AG04449 (cell line): ENCODE data around the gene ENTPD2.

Experiments
- CTCF ChIA-PET: fragments of 350-600 bp; formaldehyde crosslinking; extraction: SDS; loops from one replicate; lab custom pipeline; 2021; ENCODE audit warnings: antibody characterized with exemption; lab: Yijun Ruan, JAX
- POLR2A ChIA-PET: fragments of 400-600, 350-600 bp; formaldehyde crosslinking; extraction: SDS; loops from one replicate; lab custom pipeline; 2020; ENCODE audit warnings: antibody characterized with exemption, inconsistent platforms; lab: Yijun Ruan, JAX
- DNase-seq: peaks from one replicate; pipeline ENCODE4 v3.0.0-alpha.2; 2010; ENCODE audit warnings: low read depth, low spot score
- H3K4me3 ChIP-seq: 2 replicates; pipeline ENCODE4 v1.5.1; 2011; ENCODE audit warnings: low read depth, mild to moderate bottlenecking, control low read depth, low read length
- TF ChIP-seq, protein P1 (sequence below): IDR thresholded peaks from one replicate; pipeline ENCODE4 v1.5.1; 2011; ENCODE audit warnings: mild to moderate bottlenecking, moderate library complexity, low read length, control low read depth, inconsistent platforms; ENCODE audit not compliant: insufficient read depth; ENCODE audit errors: missing control alignments

ENTPD2 gene

DNA sequence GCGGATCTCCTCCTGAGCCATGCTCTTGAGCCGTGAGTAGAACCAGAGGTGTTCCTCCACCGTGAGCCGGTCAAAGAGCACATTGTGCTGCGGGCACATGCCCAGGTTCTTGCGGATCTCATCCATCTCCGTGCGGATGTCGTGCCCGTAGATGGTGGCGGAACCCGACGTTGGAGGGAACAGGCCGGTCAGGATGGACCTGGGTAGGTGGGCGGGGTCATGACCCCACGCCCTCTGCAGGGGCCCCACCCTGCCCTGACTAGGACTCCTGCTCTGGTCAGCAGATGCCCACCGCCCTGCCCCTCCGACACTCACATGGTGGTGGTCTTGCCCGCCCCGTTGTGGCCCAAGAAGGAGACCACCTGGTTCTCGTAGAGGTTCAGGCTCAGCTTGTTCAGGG, 37.9 kb downstream of the ENTPD2 start:
- TF ChIP-seq, protein P1, sequence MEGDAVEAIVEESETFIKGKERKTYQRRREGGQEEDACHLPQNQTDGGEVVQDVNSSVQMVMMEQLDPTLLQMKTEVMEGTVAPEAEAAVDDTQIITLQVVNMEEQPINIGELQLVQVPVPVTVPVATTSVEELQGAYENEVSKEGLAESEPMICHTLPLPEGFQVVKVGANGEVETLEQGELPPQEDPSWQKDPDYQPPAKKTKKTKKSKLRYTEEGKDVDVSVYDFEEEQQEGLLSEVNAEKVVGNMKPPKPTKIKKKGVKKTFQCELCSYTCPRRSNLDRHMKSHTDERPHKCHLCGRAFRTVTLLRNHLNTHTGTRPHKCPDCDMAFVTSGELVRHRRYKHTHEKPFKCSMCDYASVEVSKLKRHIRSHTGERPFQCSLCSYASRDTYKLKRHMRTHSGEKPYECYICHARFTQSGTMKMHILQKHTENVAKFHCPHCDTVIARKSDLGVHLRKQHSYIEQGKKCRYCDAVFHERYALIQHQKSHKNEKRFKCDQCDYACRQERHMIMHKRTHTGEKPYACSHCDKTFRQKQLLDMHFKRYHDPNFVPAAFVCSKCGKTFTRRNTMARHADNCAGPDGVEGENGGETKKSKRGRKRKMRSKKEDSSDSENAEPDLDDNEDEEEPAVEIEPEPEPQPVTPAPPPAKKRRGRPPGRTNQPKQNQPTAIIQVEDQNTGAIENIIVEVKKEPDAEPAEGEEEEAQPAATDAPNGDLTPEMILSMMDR: no peak
- ChIA-PET CTCF (interaction anchor here (1.5 to 3.6 kb wide), 3 partner anchors 10 to 15 kb away, joined by 3 to 22 read pairs (median 4); partner anchors contain the start of gene ABCA2), POLR2A (no interaction called here)
- H3K4me3 ChIP-seq: no peak overlapping the region
- no peak for DNase-seq

DNA sequence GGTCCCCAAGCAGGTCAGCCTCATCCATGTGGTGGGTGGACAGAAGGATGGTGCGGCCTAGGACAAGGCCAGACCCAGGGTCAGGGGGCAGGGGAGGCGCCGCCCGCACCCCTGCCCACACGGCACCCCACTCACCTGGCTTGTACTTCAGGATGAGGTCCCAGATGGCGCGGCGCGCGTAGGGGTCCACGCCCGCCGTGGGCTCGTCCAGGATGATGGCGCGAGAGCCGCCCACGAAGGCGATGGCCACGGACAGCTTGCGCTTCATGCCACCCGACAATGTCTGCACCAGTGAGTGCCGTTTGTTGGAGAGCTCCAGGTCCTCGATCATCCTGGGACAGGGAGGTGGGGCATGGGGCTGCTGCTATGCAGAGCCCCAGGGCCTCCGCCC, 38.3 kb downstream of the ENTPD2 start:
- no peak overlapping the region for H3K4me3 ChIP-seq
- TF ChIP-seq, protein P1: no peak
- no peak for DNase-seq
- CTCF ChIA-PET: interaction anchor here (0.7 to 3.6 kb wide), 3 partner anchors 9 to 14 kb away, joined by 3 to 22 read pairs (median 4); partner anchors contain the start of gene ABCA2
- POLR2A ChIA-PET: no interaction called here

DNA sequence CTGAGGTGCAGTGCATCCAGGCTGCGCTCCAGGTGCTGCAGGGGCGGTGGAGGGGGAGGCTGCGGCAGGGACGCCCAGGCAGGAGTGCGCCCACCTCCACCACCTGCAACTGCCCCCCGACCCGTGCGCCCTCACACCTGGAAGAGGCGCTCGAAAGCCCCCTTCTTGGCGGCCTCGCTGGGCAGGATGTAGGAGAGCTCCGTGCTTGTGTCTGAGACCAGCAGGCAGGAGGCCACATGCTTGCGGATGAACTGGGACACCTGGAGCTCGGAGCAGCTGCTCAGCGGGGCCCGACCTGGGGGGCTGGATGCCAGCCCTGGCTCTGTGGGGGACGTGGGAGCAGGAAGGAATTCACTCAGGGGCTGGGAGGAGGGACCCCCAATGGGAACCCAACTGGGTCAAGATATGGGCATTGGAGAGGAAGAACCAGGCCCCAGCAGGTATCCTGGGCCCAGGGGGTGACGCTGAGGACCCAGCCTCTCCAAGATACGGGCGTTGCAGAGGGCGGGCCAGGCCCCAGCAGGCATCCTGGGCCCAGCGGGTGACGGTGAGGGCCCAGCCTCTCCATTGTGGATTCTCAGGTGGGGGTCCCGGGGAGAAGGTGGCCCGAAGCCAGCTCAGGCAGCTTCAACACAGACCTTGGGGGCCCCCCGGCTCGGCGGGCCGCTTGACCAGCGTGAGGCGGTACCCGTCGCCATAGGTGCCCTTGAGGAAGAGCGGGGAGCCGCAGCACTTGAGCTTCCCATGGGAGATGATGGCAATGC, 38.9 kb downstream of the ENTPD2 start:
- POLR2A ChIA-PET: no interaction called here

DNA sequence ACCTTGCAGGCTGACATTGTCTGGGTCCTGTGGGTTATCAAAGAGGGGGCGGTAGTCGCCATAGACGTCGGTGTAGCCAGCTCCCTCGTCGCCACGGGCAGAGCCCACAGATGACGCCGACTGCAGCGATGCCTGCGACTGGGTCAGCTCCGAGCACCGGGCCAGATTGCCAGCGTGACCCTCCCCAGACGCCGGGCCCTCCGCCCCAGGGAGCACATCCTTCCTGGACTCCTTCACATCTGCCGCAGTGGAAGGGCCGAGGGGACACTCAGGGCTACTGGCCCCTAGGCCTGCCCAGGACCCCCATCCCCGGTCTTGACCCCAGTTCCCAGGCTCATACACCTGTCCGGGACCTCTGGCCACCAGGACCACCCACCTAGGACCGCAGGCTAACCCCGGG, 39.7 kb downstream of the ENTPD2 start:
- CTCF ChIA-PET: interaction anchor here (1.4 kb wide), 1 partner anchor 15 kb away, joined by 3 read pairs; no protein-coding TSS in a partner anchor
- TF ChIP-seq, protein P1: no peak
- POLR2A ChIA-PET: no interaction called here
- H3K4me3 ChIP-seq: no peak overlapping the region
- DNase-seq: no peak

More for the DNA sequence above, 38.9 kb downstream of the ENTPD2 start:
- TF ChIP-seq, protein P1: no peak
- no peak overlapping the region for H3K4me3 ChIP-seq
- CTCF ChIA-PET: interaction anchor here (0.7 to 1.6 kb wide), 2 partner anchors 9 to 14 kb away, joined by 3 to 4 read pairs; no protein-coding TSS in a partner anchor
- no peak for DNase-seq

DNA sequence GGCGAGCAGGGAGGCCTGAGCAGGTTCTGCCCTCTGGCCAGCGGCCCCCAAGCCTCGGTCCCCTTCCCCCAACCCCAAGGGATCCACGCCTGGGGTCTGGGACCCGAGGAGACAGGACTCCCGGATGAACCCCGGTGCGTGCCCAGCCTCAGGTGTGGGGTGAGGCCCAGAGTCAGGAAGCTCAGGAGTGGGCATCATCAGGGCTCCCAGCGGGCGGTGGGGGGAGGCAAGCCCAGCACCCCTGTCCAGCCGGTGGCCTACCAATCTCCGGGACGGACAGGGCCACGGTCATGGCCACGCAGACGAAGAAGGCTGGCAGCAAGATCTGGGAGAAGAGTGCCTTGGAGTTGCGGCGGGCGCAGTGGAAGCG, 40.3 kb downstream of the ENTPD2 start:
- POLR2A ChIA-PET: no interaction called here
- TF ChIP-seq, protein P1: no peak
- no peak for DNase-seq
- H3K4me3 ChIP-seq: no peak overlapping the region
- CTCF ChIA-PET: interaction anchor here (1.4 kb wide), 1 partner anchor 16 kb away, joined by 3 read pairs; no protein-coding TSS in a partner anchor
